ENCODE results near the gene LGALS3BP. TPM values are rescaled to one million over a fixed set of nuclear protein-coding genes. Genes with fewer than 3 reads are reported as not detected.

Gene LGALS3BP
- total RNA-seq, 1 donor from 2014 or later, result 24.3 TPM

DNA sequence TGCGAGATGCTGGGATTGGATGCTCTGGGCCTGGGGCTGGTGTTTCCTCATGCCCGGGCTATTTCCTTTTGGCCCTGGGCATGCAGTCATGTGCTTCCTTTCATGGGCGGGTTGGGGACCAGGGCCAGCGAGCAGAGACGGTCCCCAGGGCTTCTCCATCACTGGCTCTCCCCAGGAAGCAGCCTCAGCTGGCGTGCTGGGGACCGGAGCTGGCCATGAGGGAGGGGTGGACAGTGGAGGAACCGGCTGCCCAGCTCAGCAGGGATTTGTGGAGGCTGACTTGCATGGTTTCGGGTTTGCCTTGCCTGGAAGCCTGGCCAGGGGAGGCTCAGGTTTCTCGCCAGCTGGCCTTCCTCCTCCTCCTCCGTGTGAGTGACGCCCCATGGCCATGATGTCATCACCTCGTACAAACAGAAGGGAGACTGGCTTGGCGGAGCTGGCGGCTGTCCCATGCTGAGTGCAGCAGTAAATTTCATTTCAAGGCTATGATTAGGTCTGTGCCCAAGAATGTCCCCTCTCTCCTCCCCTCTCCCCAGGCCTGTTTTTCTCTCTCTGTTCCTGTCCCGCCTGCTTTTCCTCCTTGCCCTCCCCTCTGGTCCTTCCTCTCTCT is 45.7 kb downstream of the LGALS3BP start:
- H3K36me3 Mint-ChIP-seq (ENCODE audit: low read depth), result no peaks in the 10 kb centered on the region
- H3K27ac Mint-ChIP-seq (ENCODE audit: unreplicated experiment), result peak overlapping the region; percentile 90
- peaks cover 14% of the 10 kb centered on the region for H3K4me1 Mint-ChIP-seq
- H3K27me3 Mint-ChIP-seq (ENCODE audit: low read depth), result no peaks in the 10 kb centered on the region
- no peaks in the 10 kb centered on the region for H3K9me3 Mint-ChIP-seq
- H3K4me3 Mint-ChIP-seq, result no peak overlapping the region
- DNase-seq (ENCODE audit: low read depth, low spot score), result no peak
- TF ChIP-seq, protein P1, sequence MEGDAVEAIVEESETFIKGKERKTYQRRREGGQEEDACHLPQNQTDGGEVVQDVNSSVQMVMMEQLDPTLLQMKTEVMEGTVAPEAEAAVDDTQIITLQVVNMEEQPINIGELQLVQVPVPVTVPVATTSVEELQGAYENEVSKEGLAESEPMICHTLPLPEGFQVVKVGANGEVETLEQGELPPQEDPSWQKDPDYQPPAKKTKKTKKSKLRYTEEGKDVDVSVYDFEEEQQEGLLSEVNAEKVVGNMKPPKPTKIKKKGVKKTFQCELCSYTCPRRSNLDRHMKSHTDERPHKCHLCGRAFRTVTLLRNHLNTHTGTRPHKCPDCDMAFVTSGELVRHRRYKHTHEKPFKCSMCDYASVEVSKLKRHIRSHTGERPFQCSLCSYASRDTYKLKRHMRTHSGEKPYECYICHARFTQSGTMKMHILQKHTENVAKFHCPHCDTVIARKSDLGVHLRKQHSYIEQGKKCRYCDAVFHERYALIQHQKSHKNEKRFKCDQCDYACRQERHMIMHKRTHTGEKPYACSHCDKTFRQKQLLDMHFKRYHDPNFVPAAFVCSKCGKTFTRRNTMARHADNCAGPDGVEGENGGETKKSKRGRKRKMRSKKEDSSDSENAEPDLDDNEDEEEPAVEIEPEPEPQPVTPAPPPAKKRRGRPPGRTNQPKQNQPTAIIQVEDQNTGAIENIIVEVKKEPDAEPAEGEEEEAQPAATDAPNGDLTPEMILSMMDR (conservative IDR thresholded peaks at IDR 0.05), result no peak

DNA sequence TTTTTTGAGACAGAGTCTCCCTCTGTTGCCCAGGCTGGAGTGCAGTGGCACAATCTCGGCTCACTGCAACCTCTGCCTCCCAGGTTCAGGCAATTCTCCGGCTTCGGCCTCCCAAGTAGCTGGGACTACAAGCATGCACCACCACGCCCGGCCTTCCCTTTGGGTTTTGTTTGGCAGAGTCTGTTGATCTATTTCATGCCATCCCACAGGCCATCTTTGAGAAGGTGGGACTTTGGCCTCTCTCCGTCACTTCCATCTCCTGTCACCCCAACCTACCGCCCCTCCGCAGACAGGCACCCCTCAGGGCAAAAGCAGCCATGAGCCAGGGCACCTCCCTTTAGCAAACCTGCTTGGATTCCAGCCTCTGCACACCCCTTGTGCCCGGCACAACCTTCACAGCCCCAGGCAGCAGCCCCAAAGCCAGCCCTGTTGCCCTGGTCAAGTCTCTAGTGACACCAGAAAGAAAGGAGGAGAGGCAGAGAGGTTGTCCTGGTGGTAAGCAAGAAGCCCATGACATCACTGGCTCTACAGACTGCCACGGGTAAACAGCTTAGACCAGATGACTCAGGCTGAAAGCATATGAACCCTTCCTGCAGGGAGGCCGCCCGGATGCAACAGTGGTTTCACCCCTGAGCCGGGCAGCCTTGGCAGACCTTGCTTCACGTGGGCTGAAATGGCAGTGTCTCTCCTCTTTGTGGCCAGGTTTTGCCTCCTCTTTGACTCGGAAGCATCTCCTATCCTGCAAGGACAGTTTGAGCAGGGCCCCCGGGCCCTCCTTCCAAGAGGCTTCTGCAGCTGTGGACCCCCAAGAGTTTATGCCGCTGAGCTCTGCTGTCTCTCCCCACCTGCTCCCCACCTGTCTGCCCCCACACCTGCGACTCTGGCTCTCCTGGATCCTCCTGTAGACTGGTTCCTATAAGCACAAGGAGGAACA is 46.4 kb downstream of the LGALS3BP start:
- Mint-ChIP-seq H3K4me1 (peaks cover 14% of the 10 kb centered on the region), H3K27me3 (ENCODE audit: low read depth) (no peaks in the 10 kb centered on the region), H3K36me3 (ENCODE audit: low read depth) (no peaks in the 10 kb centered on the region), H3K4me3 (no peak overlapping the region), H3K9me3 (no peaks in the 10 kb centered on the region), H3K27ac (ENCODE audit: unreplicated experiment) (no peak overlapping the region)
- no peak for DNase-seq (ENCODE audit: low read depth, low spot score)
- TF ChIP-seq, protein P1 (conservative IDR thresholded peaks at IDR 0.05), result no peak

DNA sequence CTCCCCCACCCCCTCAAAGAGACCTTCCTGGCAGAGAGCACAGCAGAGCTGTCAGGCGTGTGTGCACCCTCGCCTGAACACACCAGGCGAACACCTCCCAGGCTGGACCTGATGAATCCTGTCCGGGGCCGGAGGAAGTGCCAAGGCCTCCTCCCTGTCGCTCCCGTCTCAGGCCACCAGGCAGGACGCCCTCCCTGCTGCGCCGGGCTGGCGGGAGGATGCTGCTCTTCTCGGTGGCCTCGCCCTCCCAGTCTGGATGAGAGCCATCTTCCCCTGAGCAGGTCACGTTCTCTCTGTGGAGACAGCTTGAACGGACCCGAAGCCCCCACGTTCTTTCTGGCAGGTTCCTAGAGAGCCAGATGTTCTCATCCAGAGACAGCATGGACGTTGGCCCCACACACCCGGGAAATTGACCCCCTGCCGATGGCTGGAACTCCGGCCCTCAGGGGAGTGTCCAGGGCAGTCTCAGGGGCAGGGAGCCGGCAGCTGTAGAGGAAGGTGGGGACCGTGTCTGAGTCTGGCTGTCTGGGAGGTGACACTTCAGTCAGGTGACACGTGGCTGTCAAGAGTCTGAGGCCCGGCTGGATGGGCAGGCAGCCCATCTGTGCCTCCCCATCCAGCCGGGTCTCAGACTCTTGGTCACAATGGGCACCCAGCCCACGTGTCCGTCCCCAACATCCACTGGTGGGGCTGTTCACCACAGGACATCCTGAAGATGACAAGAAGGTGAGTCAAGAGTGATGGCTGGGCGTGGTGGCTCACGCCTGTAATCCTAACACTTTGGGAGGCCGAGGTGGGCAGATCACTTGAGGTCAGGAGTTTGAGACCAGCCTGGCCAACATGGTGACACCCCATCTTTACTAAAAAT is 49.6 kb downstream of the LGALS3BP start:
- H3K9me3 Mint-ChIP-seq, result no peaks in the 10 kb centered on the region
- H3K4me1 Mint-ChIP-seq, result peaks cover 20% of the 10 kb centered on the region
- H3K27me3 Mint-ChIP-seq (ENCODE audit: low read depth), result no peaks in the 10 kb centered on the region
- H3K27ac Mint-ChIP-seq (ENCODE audit: unreplicated experiment), result peak overlapping the region; percentile 19
- no peaks in the 10 kb centered on the region for H3K36me3 Mint-ChIP-seq (ENCODE audit: low read depth)
- no peak overlapping the region for H3K4me3 Mint-ChIP-seq
- TF ChIP-seq, protein P1 (conservative IDR thresholded peaks at IDR 0.05), result no peak
- DNase-seq (ENCODE audit: low read depth, low spot score), result no peak

GRCh38 chr17:78925662-78926555 is 53.8 kb downstream of the LGALS3BP start:
- Mint-ChIP-seq H3K9me3 (no peaks in the 10 kb centered on the region), H3K36me3 (ENCODE audit: low read depth) (no peaks in the 10 kb centered on the region), H3K27me3 (ENCODE audit: low read depth) (no peaks in the 10 kb centered on the region), H3K4me1 (peaks cover 36% of the 10 kb centered on the region), H3K27ac (ENCODE audit: unreplicated experiment) (no peak overlapping the region), H3K4me3 (peak overlapping the region; percentile 85)
- TF ChIP-seq, protein P1 (conservative IDR thresholded peaks at IDR 0.05), result no peak
- DNase-seq (ENCODE audit: low read depth, low spot score), result no peak
